HUDEP-2 (cell line): ENCODE measurements around the gene AHDC1.

Source experiments
- DNase-seq, 76 experiments: peaks; one replicate each; lab custom pipeline; 2025; ENCODE audit not compliant: unreplicated experiment in 76 of 76; lab: John Stamatoyannopoulos, UW

Gene AHDC1

GRCh38 chr1:27599605-27600497 is 4.1 kb downstream of the AHDC1 start:
- no peak for DNase-seq

GRCh38 chr1:27598902-27599528 is 4.9 kb downstream of the AHDC1 start:
- DNase-seq = peak in 27 of 76 experiments; percentile 2 to 71 (median 26)

GRCh38 chr1:27598295-27598687 is 5.7 kb downstream of the AHDC1 start:
- no peak for DNase-seq

GRCh38 chr1:27597516-27598294 is 6.2 kb downstream of the AHDC1 start:
- DNase-seq = no peak

GRCh38 chr1:27596986-27597385 is 7.0 kb downstream of the AHDC1 start:
- no peak for DNase-seq

GRCh38 chr1:27596261-27596660 is 7.7 kb downstream of the AHDC1 start:
- DNase-seq = no peak

GRCh38 chr1:27595597-27595996 is 8.3 kb downstream of the AHDC1 start:
- no peak for DNase-seq

GRCh38 chr1:27594564-27595510 is 9.1 kb downstream of the AHDC1 start:
- DNase-seq = peak in 2 of 76 experiments; percentile 15 to 17

- no peak for DNase-seq
Observed at GRCh38 chr1:27593678-27594563, 10.0 kb downstream of the AHDC1 start.

- DNase-seq = no peak
Observed at GRCh38 chr1:27592931-27593677, 10.8 kb downstream of the AHDC1 start.

- no peak for DNase-seq
Observed at GRCh38 chr1:27592232-27592930, 11.6 kb downstream of the AHDC1 start.

- DNase-seq = no peak
Observed at GRCh38 chr1:27591622-27592021, 12.3 kb downstream of the AHDC1 start.

- DNase-seq = peak in 32 of 76 experiments; percentile 2 to 53 (median 25)
Observed at GRCh38 chr1:27590917-27591508, 12.9 kb downstream of the AHDC1 start.

- DNase-seq = peak in 1 of 76 experiments; percentile 32
Observed at GRCh38 chr1:27589841-27590426, 14.0 kb downstream of the AHDC1 start.

- no peak for DNase-seq
Observed at GRCh38 chr1:27589441-27589840, 14.5 kb downstream of the AHDC1 start.

- DNase-seq = no peak
Observed at GRCh38 chr1:27588256-27589232, 15.4 kb downstream of the AHDC1 start.
